IMR-90 (cell line): ENCODE data around the gene RPS6KA5. TPM values are rescaled to one million over a fixed set of nuclear protein-coding genes. Genes with fewer than 3 reads are reported as not detected.

Experiments
- ATAC-seq: fragments of 200-7000 bp; cut with Tn5 transposase; 2 replicates; pipeline ENCODE4 v1.9.1; 2020; ENCODE audit warnings: low read depth, mild to moderate bottlenecking, moderate library complexity
- BruUV-seq: library from RNA; stranded (reverse); fragments of 400-500 nt; replicated peaks from 2 replicates; lab custom pipeline; 2021; lab: Mats Ljungman, UMichigan
- CTCF ChIA-PET: fragments of 300-600 bp; formaldehyde crosslinking; extraction: SDS; loops from one replicate; lab custom pipeline; 2021; ENCODE audit warnings: antibody characterized with exemption; lab: Yijun Ruan, JAX
- POLR2A ChIA-PET: fragments of 300-600 bp; sonication (Branson Sonifier 250); formaldehyde crosslinking; loops from one replicate; lab custom pipeline; 2022; ENCODE audit warnings: antibody characterized with exemption; ENCODE audit not compliant: unreplicated experiment; lab: Charles Lee
- DNase-seq: peaks from one replicate; pipeline ENCODE4 v3.0.0; 2013
- H2AFZ ChIP-seq: replicated peaks from 2 replicates; pipeline ENCODE3; 2013; ENCODE audit warnings: low read length, mild to moderate bottlenecking; ENCODE audit not compliant: poor library complexity
- H2AK5ac ChIP-seq: 2 replicates; pipeline ENCODE4 v1.6.1; 2013; ENCODE audit warnings: low read depth, low read length, inconsistent platforms
- H2AK9ac ChIP-seq: replicated peaks from 2 replicates; pipeline ENCODE3; 2013; ENCODE audit warnings: mild to moderate bottlenecking, low read depth, low read length, moderate library complexity; ENCODE audit not compliant: poor library complexity
- H2BK120ac ChIP-seq: 2 replicates; pipeline ENCODE4 v1.6.1; 2013; ENCODE audit warnings: low read depth, low read length, inconsistent platforms
- H2BK15ac ChIP-seq: 3 replicates; pipeline ENCODE4 v1.6.1; 2013; ENCODE audit warnings: low read depth, low read length, inconsistent platforms
- H2BK20ac ChIP-seq: 2 replicates; pipeline ENCODE4 v1.6.1; 2013; ENCODE audit warnings: low read depth, mild to moderate bottlenecking, inconsistent platforms, low read length, moderate library complexity
- H2BK5ac ChIP-seq: 2 replicates; pipeline ENCODE4 v1.6.1; 2013; ENCODE audit warnings: mild to moderate bottlenecking, low read depth, low read length, inconsistent platforms; ENCODE audit not compliant: poor library complexity, severe bottlenecking
- H3K14ac ChIP-seq: replicated peaks from 2 replicates; pipeline ENCODE4 v1.6.1; 2013; ENCODE audit warnings: low read depth, low read length, inconsistent platforms
- H3K18ac ChIP-seq: 2 replicates; pipeline ENCODE4 v1.6.1; 2013; ENCODE audit warnings: low read depth, low read length, control low read depth
- H3K23ac ChIP-seq: 2 replicates; pipeline ENCODE4 v1.6.1; 2013; ENCODE audit warnings: low read depth, low read length, inconsistent platforms
- H3K27ac ChIP-seq: 2 replicates; pipeline ENCODE4 v1.5.1; 2013; ENCODE audit warnings: mild to moderate bottlenecking, control low read depth, low read length; ENCODE audit not compliant: insufficient read depth
- H3K27me3 ChIP-seq: 2 replicates; pipeline ENCODE4 v1.6.1; 2013; ENCODE audit warnings: low read length; ENCODE audit not compliant: control insufficient read depth, insufficient read depth
- H3K36me3 ChIP-seq: 2 replicates; pipeline ENCODE4 v1.6.1; 2013; ENCODE audit warnings: low read length, mixed read lengths; ENCODE audit not compliant: control insufficient read depth, insufficient read depth
- H3K4ac ChIP-seq: 2 replicates; pipeline ENCODE4 v1.6.1; 2013; ENCODE audit warnings: low read depth, low read length, inconsistent platforms
- H3K4me1 ChIP-seq: 2 replicates; pipeline ENCODE4 v1.6.1; 2013; ENCODE audit warnings: low read length, mixed read lengths; ENCODE audit not compliant: control insufficient read depth, insufficient read depth
- H3K4me2 ChIP-seq: 2 replicates; pipeline ENCODE4 v1.6.1; 2013; ENCODE audit warnings: low read depth, mild to moderate bottlenecking, control low read depth, low read length, moderate library complexity
- H3K4me3 ChIP-seq: 2 replicates; pipeline ENCODE4 v1.5.1; 2013; ENCODE audit warnings: low read depth, mild to moderate bottlenecking, control low read depth, low read length, moderate library complexity; ENCODE audit not compliant: insufficient read depth
- H3K56ac ChIP-seq: 2 replicates; pipeline ENCODE4 v1.6.1; 2013; ENCODE audit warnings: low read length, inconsistent platforms; ENCODE audit not compliant: insufficient read depth; ENCODE audit errors: extremely low read depth
- H3K79me1 ChIP-seq, 2 experiments: 2 replicates each; pipeline ENCODE4 v1.6.1; 2013; ENCODE audit warnings: low read length in 2 of 2, inconsistent platforms in 1 of 2, low read depth in 1 of 2
- H3K9ac ChIP-seq: 2 replicates; pipeline ENCODE4 v1.6.1; 2013; ENCODE audit warnings: low read depth, low read length, control low read depth
- H3K9me1 ChIP-seq: 2 replicates; pipeline ENCODE4 v1.6.1; 2013; ENCODE audit warnings: low read length, inconsistent platforms; ENCODE audit not compliant: insufficient read depth
- H3K9me3 ChIP-seq: 2 replicates; pipeline ENCODE4 v1.6.1; 2013; ENCODE audit warnings: low read length; ENCODE audit not compliant: control insufficient read depth, insufficient read depth
- H4K20me1 ChIP-seq: 2 replicates; pipeline ENCODE4 v1.6.1; 2013; ENCODE audit warnings: low read length, inconsistent platforms; ENCODE audit not compliant: insufficient read depth
- H4K5ac ChIP-seq: 2 replicates; pipeline ENCODE4 v1.6.1; 2013; ENCODE audit warnings: mild to moderate bottlenecking, low read depth, low read length, control low read depth
- H4K8ac ChIP-seq, 2 experiments: 2 replicates each; pipeline ENCODE4 v1.6.1; 2013; ENCODE audit warnings: low read depth in 2 of 2, low read length in 2 of 2, control low read depth in 1 of 2, inconsistent platforms in 1 of 2
- H4K91ac ChIP-seq: 2 replicates; pipeline ENCODE4 v1.6.1; 2013; ENCODE audit warnings: low read depth, low read length, inconsistent platforms; ENCODE audit not compliant: insufficient read depth
- BHLHE40 ChIP-seq: fragments of 150-350 bp; IDR thresholded peaks from 2 replicates; pipeline ENCODE4 v1.6.1; 2016; ENCODE audit warnings: mild to moderate bottlenecking, low read depth, low read length
- CEBPB ChIP-seq: IDR thresholded peaks from 2 replicates; pipeline ENCODE4 v1.6.1; 2012; ENCODE audit warnings: low read depth, low read length, improper control_type of control experiment
- CHD1 ChIP-seq: IDR thresholded peaks from 2 replicates; pipeline ENCODE4 v1.6.1; 2012; ENCODE audit warnings: low read depth, low read length, improper control_type of control experiment
- CTCF ChIP-seq: conservative IDR thresholded peaks from 2 replicates; pipeline ENCODE4 v1.5.1; 2012; ENCODE audit warnings: mild to moderate bottlenecking, low read depth, low read length, improper control_type of control experiment
- FOS ChIP-seq: fragments of 150-350 bp; IDR thresholded peaks from 2 replicates; pipeline ENCODE4 v1.6.1; 2016; ENCODE audit warnings: low read depth, low read length
- MAZ ChIP-seq: IDR thresholded peaks from 2 replicates; pipeline ENCODE4 v1.6.1; 2012; ENCODE audit warnings: low read depth, mild to moderate bottlenecking, low read length, improper control_type of control experiment, moderate library complexity, borderline replicate concordance
- USF2 ChIP-seq: fragments of 150-350 bp; IDR thresholded peaks from 2 replicates; pipeline ENCODE4 v1.6.1; 2017; ENCODE audit warnings: mild to moderate bottlenecking, antibody characterized with exemption, low read length, low read depth
- dilution Hi-C: fragments of 300-500 bp; cut with HindIII; formaldehyde crosslinking; loops from one replicate; pipeline ENCODE4 v1.14.3; 2018; ENCODE audit warnings: low sequenced_read_pairs; ENCODE audit not compliant: unreplicated experiment
- in situ Hi-C: fragments of 300-500 bp; cut with MboI; formaldehyde crosslinking; loops from 3 replicates; pipeline ENCODE4 v1.14.3; 2019; ENCODE audit warnings: low sequenced_read_pairs, inconsistent platforms, mixed read lengths
- intact Hi-C: fragments of 100-400 bp; cut with micrococcal nuclease; formaldehyde crosslinking; loops from 2 replicates; pipeline ENCODE4 v1.10.0; 2022
- polyA plus RNA-seq, 3 experiments: library from polyadenylated mRNA; depleted of rRNA; stranded (reverse); fragments of >200 nt; gene quantifications; 2 replicates each; pipeline ENCODE4 v1.2.3, GENCODE V29; 2012; ENCODE audit warnings: low replicate concordance in 1 of 3
- total RNA-seq: library from RNA; depleted of rRNA; stranded (reverse); fragments of >200 nt; gene quantifications from 2 replicates; pipeline ENCODE4 v1.2.3, GENCODE V29; 2012

The RPS6KA5 gene
- total and polyA plus RNA-seq, 2 of the 4 experiments (the other 2 are of a cell fraction), result 0.36 TPM

GRCh38 chr14:91063119-91063518 is 2.7 kb upstream of the RPS6KA5 start:
- Histone ChIP-seq H2BK5ac (no peak overlapping the region), H2BK20ac (no peak overlapping the region), H2AK9ac (no peak overlapping the region), H3K36me3 (no peaks in the 10 kb centered on the region), H3K27ac (no peak overlapping the region), H2AFZ (no peak overlapping the region), H3K9ac (no peak overlapping the region), H3K23ac (no peak overlapping the region), H2BK15ac (no peak overlapping the region), H3K18ac (no peak overlapping the region), H3K79me1 (no peaks in the 10 kb centered on the region), H2AK5ac (no peak overlapping the region), H3K4me1 (no peaks in the 10 kb centered on the region), H3K4ac (no peak overlapping the region), H3K27me3 (no peaks in the 10 kb centered on the region), H3K14ac (no peak overlapping the region), H4K8ac (no peak overlapping the region), H3K56ac (no peak overlapping the region), H3K9me1 (no peaks in the 10 kb centered on the region), H2BK120ac (no peak overlapping the region), H3K4me3 (no peak overlapping the region), H3K4me2 (no peak overlapping the region), H4K5ac (no peak overlapping the region), H4K20me1 (no peaks in the 10 kb centered on the region), H3K9me3 (no peaks in the 10 kb centered on the region), H4K91ac (no peak overlapping the region)
- in situ Hi-C loops (no loop called here), intact Hi-C loops (no loop called here), dilution Hi-C loops (no loop called here)
- no TSS peak for BruUV-seq
- POLR2A ChIA-PET, result no interaction called here
- ATAC-seq (no peak), DNase-seq (no peak)
- CTCF ChIA-PET, result no interaction called here
- TF ChIP-seq CEBPB (no peak), MAZ (no peak), USF2 (no peak), CTCF (no peak), CHD1 (no peak), FOS (no peak), BHLHE40 (no peak)
